Thyroid gland (tissue), 4 donors: ENCODE results near the gene CASS4.

Source experiments
- POLR2A ChIP-seq, 2 donors: fragments of 450-650 bp; IDR thresholded peaks; one replicate each; pipeline ENCODE4 v1.6.1; 2017; ENCODE audit warnings: antibody characterized with exemption in 2 of 2, mild to moderate bottlenecking in 2 of 2, moderate library complexity in 1 of 2
- TF ChIP-seq, protein P1 (sequence below), 6 experiments: fragments of 200-600 bp in 3 of 6; fragments of 450-650 bp in 3 of 6; sonication (generic) in 3 of 6; IDR thresholded peaks; one replicate each; pipeline ENCODE4 v1.5.1; 2016 to 2019; ENCODE audit warnings: antibody characterized with exemption in 6 of 6, mild to moderate bottlenecking in 2 of 6, inconsistent platforms in 1 of 6, moderate library complexity in 1 of 6

DNA sequence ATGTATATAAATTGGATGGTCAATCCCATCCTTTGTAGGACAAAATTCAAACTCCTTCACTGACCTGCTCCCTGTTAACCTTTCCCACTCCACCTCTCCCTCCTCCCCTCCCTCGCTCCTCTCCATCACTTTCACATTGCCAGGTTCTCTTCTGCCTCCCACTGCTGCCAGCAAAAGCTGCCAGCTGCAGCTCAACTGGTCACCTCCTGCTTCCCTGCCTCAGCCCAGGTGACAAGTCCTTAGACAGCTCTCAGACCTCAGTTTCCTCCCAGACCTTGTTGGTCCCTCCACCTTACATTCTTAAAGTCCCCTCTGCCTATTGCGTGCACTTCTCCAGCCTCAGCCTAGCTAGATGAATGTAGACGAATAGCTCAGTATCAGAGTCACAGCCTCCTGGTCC lies 33.1 kb downstream of the CASS4 start:
- TF ChIP-seq, protein P1, sequence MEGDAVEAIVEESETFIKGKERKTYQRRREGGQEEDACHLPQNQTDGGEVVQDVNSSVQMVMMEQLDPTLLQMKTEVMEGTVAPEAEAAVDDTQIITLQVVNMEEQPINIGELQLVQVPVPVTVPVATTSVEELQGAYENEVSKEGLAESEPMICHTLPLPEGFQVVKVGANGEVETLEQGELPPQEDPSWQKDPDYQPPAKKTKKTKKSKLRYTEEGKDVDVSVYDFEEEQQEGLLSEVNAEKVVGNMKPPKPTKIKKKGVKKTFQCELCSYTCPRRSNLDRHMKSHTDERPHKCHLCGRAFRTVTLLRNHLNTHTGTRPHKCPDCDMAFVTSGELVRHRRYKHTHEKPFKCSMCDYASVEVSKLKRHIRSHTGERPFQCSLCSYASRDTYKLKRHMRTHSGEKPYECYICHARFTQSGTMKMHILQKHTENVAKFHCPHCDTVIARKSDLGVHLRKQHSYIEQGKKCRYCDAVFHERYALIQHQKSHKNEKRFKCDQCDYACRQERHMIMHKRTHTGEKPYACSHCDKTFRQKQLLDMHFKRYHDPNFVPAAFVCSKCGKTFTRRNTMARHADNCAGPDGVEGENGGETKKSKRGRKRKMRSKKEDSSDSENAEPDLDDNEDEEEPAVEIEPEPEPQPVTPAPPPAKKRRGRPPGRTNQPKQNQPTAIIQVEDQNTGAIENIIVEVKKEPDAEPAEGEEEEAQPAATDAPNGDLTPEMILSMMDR (IDR thresholded peaks at IDR 0.05) = no peak
- no peak for TF ChIP-seq POLR2A (IDR thresholded peaks at IDR 0.05)
